NCI-H345 (cell line): ENCODE results near the gene SORCS2.

Source experiments
- DNase-seq: peaks from one replicate; lab custom pipeline; 2025; lab: John Stamatoyannopoulos, UW

SORCS2 gene

DNA sequence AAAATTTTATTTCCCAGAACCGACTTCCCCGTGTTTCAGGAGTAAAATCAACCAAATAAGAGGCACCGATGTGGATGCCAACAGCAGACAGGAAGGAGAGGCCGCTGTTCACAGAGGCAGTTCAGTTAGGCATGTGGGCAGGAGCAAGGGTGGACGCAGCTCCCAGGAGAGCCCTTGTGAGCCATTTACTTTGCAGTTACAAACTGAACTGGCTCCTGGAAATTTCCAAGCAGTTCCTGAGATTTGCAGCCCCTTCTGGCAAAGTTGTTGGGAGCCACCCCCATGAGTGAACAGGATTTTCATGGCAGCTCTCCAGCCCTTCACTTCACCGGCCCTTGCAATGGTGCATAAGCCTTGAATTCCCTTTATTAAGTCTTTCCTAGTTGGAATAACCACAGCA, 558.2 kb downstream of the SORCS2 start:
- DNase-seq = no peak

DNA sequence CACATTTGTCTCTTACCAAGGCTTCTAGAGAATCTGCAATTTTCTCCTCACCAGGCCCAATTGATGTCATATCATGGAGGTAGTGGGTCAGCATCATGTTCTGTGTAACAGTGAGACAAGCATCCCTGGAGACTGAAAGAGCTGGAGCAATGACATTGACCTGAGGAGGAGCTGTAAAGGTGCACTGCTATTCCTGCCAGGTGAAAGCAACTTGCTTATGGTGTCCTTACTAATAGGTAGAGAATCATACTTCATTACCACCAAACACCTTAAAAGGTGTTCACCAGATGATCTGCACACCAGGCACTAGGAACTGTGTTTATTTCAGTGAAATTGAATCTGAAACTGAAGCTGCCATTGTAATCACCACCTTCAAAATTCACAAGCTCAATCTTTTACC, 558.6 kb downstream of the SORCS2 start:
- DNase-seq = no peak

GRCh38 chr4:7752649-7753048, 560.3 kb downstream of the SORCS2 start:
- DNase-seq = no peak

DNA sequence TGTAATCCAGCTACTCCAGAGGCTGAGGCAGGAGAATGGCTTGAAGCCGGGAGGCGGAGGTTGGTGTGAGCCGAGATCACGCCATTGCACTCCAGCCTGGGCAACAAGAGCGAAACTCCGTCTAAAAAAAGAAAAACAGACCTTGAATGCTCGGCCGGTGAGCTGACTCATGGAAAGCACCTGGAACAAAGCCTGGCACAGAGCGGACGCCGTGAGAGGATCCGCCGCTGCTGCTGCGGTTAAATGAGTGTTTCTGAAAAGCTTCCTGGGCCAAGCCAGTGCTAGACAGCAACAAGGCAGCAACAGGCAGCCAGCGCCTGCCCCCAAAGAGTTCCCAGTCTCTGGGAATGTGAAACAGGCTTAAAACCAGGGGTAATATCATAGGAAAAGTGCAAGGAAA, 560.9 kb downstream of the SORCS2 start:
- no peak for DNase-seq

DNA sequence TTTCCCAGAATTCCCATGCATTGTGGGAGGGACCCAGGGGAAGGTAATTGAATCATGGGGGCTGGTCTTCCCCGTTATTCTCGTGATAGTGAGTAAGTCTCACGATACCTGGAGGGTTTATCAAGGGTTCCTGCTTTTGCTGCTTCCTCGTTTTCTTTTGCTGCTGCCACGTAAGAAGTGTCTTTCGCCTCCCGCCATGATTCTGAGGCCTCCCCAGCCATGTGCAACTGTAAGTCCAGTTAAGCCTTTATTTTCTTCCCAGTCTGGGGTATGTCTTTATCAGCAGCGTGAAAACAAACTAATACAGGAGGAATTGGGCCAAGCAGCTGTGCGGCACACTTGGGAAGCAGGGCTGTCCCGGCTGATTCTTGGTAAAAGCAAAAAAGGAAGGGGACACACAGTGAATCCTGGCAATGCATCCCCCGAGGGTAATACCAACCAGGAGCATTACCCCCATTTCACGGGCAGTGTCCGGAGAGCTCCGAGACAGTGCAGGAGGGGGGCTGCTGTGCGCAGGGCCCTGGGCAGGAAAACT, 561.7 kb downstream of the SORCS2 start:
- no peak for DNase-seq

- no peak for DNase-seq
These were observed 562.4 kb downstream of the SORCS2 start for GRCh38 chr4:7754565-7755262.

GRCh38 chr4:7755561-7755960, 563.2 kb downstream of the SORCS2 start:
- DNase-seq = no peak

GRCh38 chr4:7756071-7756470, 563.7 kb downstream of the SORCS2 start:
- DNase-seq = no peak

DNA sequence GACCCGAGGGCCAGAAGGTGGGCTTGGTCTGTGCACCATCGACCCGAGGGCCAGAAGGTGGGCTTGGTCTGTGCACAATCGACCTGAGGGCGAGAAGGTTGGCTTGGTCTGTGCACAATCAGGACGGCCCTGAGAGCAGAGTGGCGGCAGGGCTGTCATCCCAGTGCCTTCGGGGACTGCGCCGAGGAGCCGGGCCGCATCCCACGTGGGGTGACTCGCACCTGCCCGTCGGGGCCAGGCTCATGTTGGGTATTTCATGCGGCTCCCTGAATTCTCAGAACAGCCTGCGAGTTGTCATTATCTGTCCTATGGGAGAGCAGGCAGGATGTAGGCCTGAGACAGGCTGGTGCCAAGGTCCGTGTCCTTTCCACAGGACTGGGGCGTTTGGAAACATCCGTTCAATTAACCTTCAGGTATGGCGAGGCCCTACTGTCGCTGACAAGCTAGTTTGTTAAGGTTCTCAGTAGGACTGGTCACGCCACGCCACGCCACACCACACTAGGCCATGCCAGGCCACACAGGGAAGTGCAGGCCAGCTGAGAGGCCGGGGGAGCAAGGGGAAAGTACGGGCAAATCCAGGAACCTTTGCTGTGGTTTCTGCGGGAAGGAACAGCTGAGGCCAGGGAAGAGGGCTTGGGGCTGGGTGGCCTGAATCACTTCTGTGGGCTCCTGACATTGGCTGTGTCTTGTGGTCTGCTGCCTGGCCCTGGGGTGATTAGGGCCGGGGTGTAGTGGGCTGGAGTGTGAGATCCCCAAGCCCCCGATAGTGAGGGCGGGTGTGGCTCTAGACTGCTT, 564.4 kb downstream of the SORCS2 start:
- no peak for DNase-seq

- DNase-seq = no peak
These were observed 565.4 kb downstream of the SORCS2 start for GRCh38 chr4:7757501-7758471.

- no peak for DNase-seq
These were observed 566.1 kb downstream of the SORCS2 start for GRCh38 chr4:7758476-7758875.

DNA sequence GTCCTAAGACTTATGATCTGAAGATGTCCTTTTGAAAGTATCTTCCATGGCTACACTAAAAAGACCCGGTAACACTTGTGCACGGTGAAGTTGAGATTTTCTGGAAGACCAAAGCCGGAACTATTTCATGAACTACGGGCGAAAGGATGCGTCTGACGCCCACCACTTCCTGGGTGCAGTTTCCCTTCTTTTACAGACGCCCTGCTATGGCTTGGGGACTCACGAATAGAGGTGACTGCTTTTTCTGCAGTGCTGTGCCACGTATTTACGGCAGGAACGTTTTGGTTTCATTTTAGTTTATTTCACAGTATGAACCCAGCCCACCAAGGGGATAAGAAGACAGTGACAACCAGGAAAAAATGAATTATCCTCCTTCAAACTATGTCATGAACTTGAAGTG, 566.9 kb downstream of the SORCS2 start:
- DNase-seq = no peak

DNA sequence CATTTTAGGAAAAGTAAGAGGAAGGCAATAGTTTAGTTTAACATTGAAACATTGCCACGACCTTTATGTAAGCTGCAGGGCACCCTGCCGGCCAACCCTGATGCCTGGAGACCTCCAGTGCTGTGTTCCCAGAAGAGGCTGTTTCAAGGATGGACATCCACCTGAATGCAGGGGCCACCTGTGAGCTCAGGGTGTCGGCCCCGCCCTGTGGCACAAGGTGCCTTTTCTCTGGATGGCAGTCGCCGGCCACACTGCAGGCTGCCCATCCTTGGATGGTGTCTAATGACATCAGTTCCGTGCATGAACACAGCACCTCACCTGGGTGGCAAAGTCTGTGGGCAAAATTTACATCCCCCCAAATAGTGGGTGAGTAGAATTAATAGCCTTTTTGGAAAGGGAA, 567.3 kb downstream of the SORCS2 start:
- no peak for DNase-seq

GRCh38 chr4:7760228-7760627, 567.9 kb downstream of the SORCS2 start:
- no peak for DNase-seq

DNA sequence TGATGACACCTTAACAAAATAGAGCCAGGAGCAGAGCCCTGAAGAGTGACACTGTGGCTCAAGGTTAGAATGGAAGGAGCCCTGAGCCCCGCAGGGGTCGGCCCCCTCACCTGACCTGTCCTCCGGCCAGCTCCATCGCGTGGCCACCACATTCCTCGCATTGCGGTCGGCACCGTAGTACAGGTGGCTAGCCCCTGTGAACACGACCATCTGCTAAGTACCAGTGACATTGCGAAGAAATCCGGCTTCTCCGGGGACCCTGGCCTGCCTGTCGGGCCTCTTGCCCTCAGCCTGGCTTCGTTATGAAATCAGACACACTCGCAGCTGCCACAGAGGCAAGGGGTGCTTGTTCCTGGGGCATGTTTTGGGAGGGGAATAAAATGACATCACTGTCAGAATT, 568.4 kb downstream of the SORCS2 start:
- DNase-seq = no peak

- no peak for DNase-seq
These were observed 569.0 kb downstream of the SORCS2 start for GRCh38 chr4:7761312-7761711.

- DNase-seq = no peak
These were observed 569.4 kb downstream of the SORCS2 start for GRCh38 chr4:7761720-7762119.

DNA sequence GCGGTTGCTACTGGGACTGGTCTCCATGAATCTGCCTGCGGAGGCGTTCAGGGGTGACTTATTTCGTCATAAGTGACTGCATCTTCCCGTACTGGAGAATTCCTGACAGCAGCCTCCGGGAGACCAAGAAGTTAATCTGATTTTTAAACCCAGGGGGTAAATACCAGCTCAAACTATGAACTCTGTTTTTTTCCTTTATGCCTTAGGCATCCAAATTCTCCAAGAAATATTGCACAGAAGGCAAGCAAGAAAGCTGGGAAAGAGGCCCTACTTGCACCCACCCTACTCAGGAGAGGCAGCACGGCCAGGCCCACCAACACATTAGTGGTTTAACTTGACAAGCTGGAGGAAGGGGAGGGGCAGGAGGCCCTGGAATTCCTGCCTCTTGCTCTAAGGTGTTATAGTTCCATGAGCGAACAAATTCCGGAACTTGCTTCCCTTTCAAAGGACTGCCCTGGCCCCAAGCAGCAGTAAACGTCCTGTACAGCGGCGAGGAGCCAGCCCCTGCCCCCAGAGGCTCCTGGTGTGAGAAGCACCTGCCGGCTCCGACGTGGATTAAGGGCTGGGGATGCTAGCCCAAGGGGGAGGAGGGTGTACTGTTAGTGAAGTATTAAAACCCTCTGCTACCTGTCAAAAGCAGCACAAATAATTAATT, 570.2 kb downstream of the SORCS2 start:
- no peak for DNase-seq

GRCh38 chr4:7763106-7763505, 570.8 kb downstream of the SORCS2 start:
- DNase-seq = no peak

- DNase-seq = no peak
These were observed 571.5 kb downstream of the SORCS2 start for GRCh38 chr4:7763788-7764187.

GRCh38 chr4:7764466-7764865, 572.1 kb downstream of the SORCS2 start:
- DNase-seq = no peak

DNA sequence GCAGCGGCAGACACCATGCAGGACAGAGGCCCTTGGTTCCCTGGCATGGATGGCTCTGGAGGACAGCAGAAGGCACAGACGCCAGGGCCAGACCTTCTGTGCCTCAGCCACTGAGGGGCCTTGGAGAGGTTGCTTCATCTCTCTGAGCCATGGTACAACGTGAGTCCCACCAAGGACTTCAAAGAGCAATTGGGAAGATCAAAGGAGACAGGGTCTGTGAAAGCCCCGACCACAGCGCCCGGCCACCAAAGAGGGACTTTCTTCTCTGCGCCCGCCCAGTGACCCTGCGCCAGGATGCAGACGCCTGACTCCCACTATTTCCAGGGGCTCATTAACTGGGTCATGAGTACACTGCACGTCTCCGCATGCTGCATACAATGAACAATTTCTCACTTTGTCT, 573.3 kb downstream of the SORCS2 start:
- no peak for DNase-seq
